ENCODE results near the gene SNX11. TPM values are rescaled to one million over a fixed set of nuclear protein-coding genes. Genes with fewer than 3 reads are reported as not detected.

Gene SNX11
- total RNA-seq, 2 experiments from 2014 or later, result 20.2 to 23.0 TPM

Small RNAs within 50 kb of the gene (microRNA-seq; reads per million reads assigned to microRNA genes)
- not detected for gene MIR1203 (ENCODE audit: borderline microRNAs expressed, borderline replicate concordance)

Other genes starting within 250 kb of the SNX11 start
- gene SP2, start 211.5 kb upstream of the SNX11 start, total RNA-seq, result 10 to 100 TPM; 17.4 to 19.5 TPM
- 10 to 100 TPM; 35.5 to 37.0 TPM for gene PNPO, start 166.2 kb upstream of the SNX11 start, total RNA-seq
- not detected for gene PRR15L, start 149.9 kb upstream of the SNX11 start, total RNA-seq
- 100 to 1,000 TPM; 174 to 175 TPM for gene CDK5RAP3, start 136.7 kb upstream of the SNX11 start, total RNA-seq
- gene COPZ2, start 70.0 kb upstream of the SNX11 start, total RNA-seq, result 1 to 10 TPM; 2.4 to 3.3 TPM
- 100 to 1,000 TPM in 1 of 2 experiments, 10 to 100 TPM in 1; 95.2 to 102 TPM for gene NFE2L1, start 59.4 kb upstream of the SNX11 start, total RNA-seq
- 10 to 100 TPM; 61.6 to 63.0 TPM for gene CBX1, start 6.3 kb upstream of the SNX11 start, total RNA-seq

All from activated naive CD4-positive, alpha-beta T cell treated with anti-CD3 and anti-CD28 coated beads for 36 hours (primary cell).